Naive thymus-derived CD4-positive, alpha-beta T cell (primary cell): ENCODE measurements around the gene PRKCA. TPM values are rescaled to one million over a fixed set of nuclear protein-coding genes. Genes with fewer than 3 reads are reported as not detected.

ENCODE experiments used
- ATAC-seq: fragments of 150-1000 bp; cut with Tn5 transposase; 2 replicates; pipeline ENCODE4 v1.10.0; 2021; ENCODE audit warnings: mild to moderate bottlenecking, moderate library complexity
- CTCF ChIA-PET: fragments of 350-600 bp; sonication (Branson Sonifier 250); formaldehyde crosslinking; loops from one replicate; lab custom pipeline; 2021; ENCODE audit warnings: antibody characterized with exemption; lab: Charles Lee
- POLR2A ChIA-PET: fragments of 350-600 bp; sonication (Branson Sonifier 250); formaldehyde crosslinking; loops from one replicate; lab custom pipeline; 2021; ENCODE audit warnings: antibody characterized with exemption, inconsistent platforms; lab: Charles Lee
- DNase-seq, 9 donors: peaks; one replicate each; pipeline versions ENCODE4 v3.0.0 to v3.0.0-alpha.2; 2020 to 2022; ENCODE audit warnings: mixed read lengths in 1 of 9
- H3K27ac ChIP-seq: one replicate; pipeline ENCODE4 v1.7.0; 2013; ENCODE audit warnings: mild to moderate bottlenecking, low read depth, low read length, moderate library complexity
- H3K27me3 ChIP-seq, 2 donors: one replicate each; pipeline ENCODE4 v1.7.0; 2013; ENCODE audit warnings: low read length in 2 of 2, mild to moderate bottlenecking in 2 of 2, moderate library complexity in 2 of 2; ENCODE audit not compliant: control insufficient read depth in 2 of 2, insufficient read depth in 2 of 2
- H3K36me3 ChIP-seq, 3 experiments: 1 replicate in 2 of 3; 2 replicates in 1 of 3; pipeline ENCODE4 v1.7.0; 2013; ENCODE audit warnings: low read length in 3 of 3, mild to moderate bottlenecking in 3 of 3, moderate library complexity in 1 of 3; ENCODE audit not compliant: insufficient read depth in 3 of 3, control insufficient read depth in 2 of 3
- H3K4me1 ChIP-seq, 2 donors: one replicate each; pipeline ENCODE4 v1.7.0; 2013; ENCODE audit warnings: low read length in 2 of 2, mild to moderate bottlenecking in 2 of 2, moderate library complexity in 1 of 2; ENCODE audit not compliant: control insufficient read depth in 2 of 2, insufficient read depth in 2 of 2
- H3K4me3 ChIP-seq: 2 replicates; pipeline ENCODE4 v1.7.0; 2013; ENCODE audit warnings: mild to moderate bottlenecking, low read length
- H3K9me3 ChIP-seq, 3 experiments: 1 replicate in 2 of 3; 2 replicates in 1 of 3; pipeline ENCODE4 v1.7.0; 2013; ENCODE audit warnings: low read length in 3 of 3; ENCODE audit not compliant: control insufficient read depth in 2 of 3
- H3K27ac Mint-ChIP-seq, 9 donors: one replicate each; pipeline ENCODE4 v1.8.0; 2020 to 2022; ENCODE audit warnings: mixed read lengths in 9 of 9, mild to moderate bottlenecking in 8 of 9, moderate library complexity in 5 of 9, inconsistent platforms in 2 of 9
- H3K27me3 Mint-ChIP-seq, 5 donors: one replicate each; pipeline ENCODE4 v1.8.0; 2021 to 2022; ENCODE audit warnings: mixed read lengths in 5 of 5, mild to moderate bottlenecking in 1 of 5
- H3K36me3 Mint-ChIP-seq, 5 donors: one replicate each; pipeline ENCODE4 v1.8.0; 2020 to 2022; ENCODE audit warnings: mixed read lengths in 5 of 5, mild to moderate bottlenecking in 3 of 5, inconsistent platforms in 1 of 5
- H3K4me1 Mint-ChIP-seq, 7 donors: one replicate each; pipeline ENCODE4 v1.8.0; 2020 to 2022; ENCODE audit warnings: mixed read lengths in 7 of 7, mild to moderate bottlenecking in 3 of 7, inconsistent platforms in 1 of 7
- H3K4me3 Mint-ChIP-seq, 10 donors: one replicate each; pipeline ENCODE4 v1.8.0; 2020 to 2022; ENCODE audit warnings: mild to moderate bottlenecking in 10 of 10, mixed read lengths in 10 of 10, moderate library complexity in 6 of 10, inconsistent platforms in 2 of 10
- H3K9me3 Mint-ChIP-seq, 11 donors: one replicate each; pipeline ENCODE4 v1.8.0; 2020 to 2022; ENCODE audit warnings: mixed read lengths in 11 of 11, mild to moderate bottlenecking in 4 of 11, inconsistent platforms in 1 of 11, moderate library complexity in 1 of 11
- intact Hi-C, 2 donors: fragments of 100-400 bp; cut with micrococcal nuclease; formaldehyde crosslinking; loops; one replicate each; pipeline ENCODE4 v1.15.1; 2023
- polyA plus RNA-seq, 2 donors: library from polyadenylated mRNA; unstranded; fragments of 300-500 nt; fragmentation: Illumina TruSeq; gene quantifications; one replicate each; pipeline ENCODE4 v1.2.3, GENCODE V29; 2021
- total RNA-seq, 6 experiments: library from RNA in 5 of 6; stranded (reverse) in 5 of 6; gene quantifications; 1 replicate in 5 of 6; 2 replicates in 1 of 6; pipeline ENCODE4 v1.2.3 and lab custom pipeline; 2021 to 2026

PRKCA gene
- total and polyA plus RNA-seq, 7 experiments from 2014 or later: 4.1 to 186 (median 122) TPM

GRCh38 chr17:66755101-66755943, 452.9 kb downstream of the PRKCA start:
- Histone ChIP-seq H3K9me3 (no peaks in the 10 kb centered on the region), H3K4me1 (no peaks in the 10 kb centered on the region), H3K27ac (no peak overlapping the region), H3K4me3 (no peak overlapping the region), H3K27me3 (no peaks in the 10 kb centered on the region), H3K36me3 (peaks cover 0 to 70% (median 13%) of the 10 kb centered on the region in 3 experiments)
- intact Hi-C loops: no loop called here
- no peak for DNase-seq
- Mint-ChIP-seq H3K4me1 (peaks cover 0 to 10% (median 5%) of the 10 kb centered on the region in 7 donors), H3K27ac (peak overlapping the region in 1 of 9 donors; percentile 41), H3K27me3 (no peaks in the 10 kb centered on the region), H3K4me3 (no peak overlapping the region), H3K36me3 (peaks cover 18 to 87% (median 55%) of the 10 kb centered on the region in 5 donors), H3K9me3 (peaks cover 0 to 1% (median 0%) of the 10 kb centered on the region in 11 donors)
- ChIA-PET CTCF (no interaction called here), POLR2A (no interaction called here)
- no peak for ATAC-seq

GRCh38 chr17:66755944-66756290, 453.5 kb downstream of the PRKCA start:
- POLR2A ChIA-PET: no interaction called here
- H3K4me3 ChIP-seq: no peak overlapping the region

GRCh38 chr17:66760324-66760723, 457.9 kb downstream of the PRKCA start:
- Mint-ChIP-seq H3K36me3 (peaks cover 6 to 58% (median 35%) of the 10 kb centered on the region in 5 donors), H3K4me3 (no peak overlapping the region), H3K27me3 (no peaks in the 10 kb centered on the region), H3K4me1 (peaks cover 0 to 8% (median 5%) of the 10 kb centered on the region in 7 donors), H3K9me3 (peaks cover 0 to 1% (median 0%) of the 10 kb centered on the region in 11 donors), H3K27ac (peak overlapping the region in 3 of 9 donors; percentile 1 to 68 (median 27))
- peaks cover 0 to 42% (median 0%) of the 10 kb centered on the region in 3 experiments for H3K36me3 ChIP-seq
- H3K9me3 ChIP-seq: no peaks in the 10 kb centered on the region
- no peaks in the 10 kb centered on the region for H3K27me3 ChIP-seq
- DNase-seq: no peak
- ChIA-PET POLR2A (no interaction called here), CTCF (no interaction called here)
- no peak for ATAC-seq
- intact Hi-C loops: no loop called here
- no peak overlapping the region for H3K4me3 ChIP-seq
- no peaks in the 10 kb centered on the region for H3K4me1 ChIP-seq
- no peak overlapping the region for H3K27ac ChIP-seq

More at GRCh38 chr17:66755944-66756290, 453.5 kb downstream of the PRKCA start:
- Histone ChIP-seq H3K36me3 (peaks cover 0 to 64% (median 11%) of the 10 kb centered on the region in 3 experiments), H3K4me1 (no peaks in the 10 kb centered on the region), H3K27ac (no peak overlapping the region), H3K9me3 (no peaks in the 10 kb centered on the region), H3K27me3 (no peaks in the 10 kb centered on the region)
- H3K27ac Mint-ChIP-seq: peak overlapping the region in 1 of 9 donors; percentile 41
- no peak overlapping the region for H3K4me3 Mint-ChIP-seq
- intact Hi-C loops: no loop called here
- H3K9me3 Mint-ChIP-seq: peaks cover 0 to 1% (median 0%) of the 10 kb centered on the region in 11 donors
- ATAC-seq (no peak), DNase-seq (no peak)
- CTCF ChIA-PET: no interaction called here
- peaks cover 0 to 10% (median 5%) of the 10 kb centered on the region in 7 donors for H3K4me1 Mint-ChIP-seq
- H3K36me3 Mint-ChIP-seq: peaks cover 18 to 84% (median 54%) of the 10 kb centered on the region in 5 donors
- no peaks in the 10 kb centered on the region for H3K27me3 Mint-ChIP-seq

- H3K4me3 Mint-ChIP-seq: no peak overlapping the region
- CTCF ChIA-PET: no interaction called here
- peaks cover 6 to 49% (median 25%) of the 10 kb centered on the region in 5 donors for H3K36me3 Mint-ChIP-seq
- H3K9me3 ChIP-seq: no peaks in the 10 kb centered on the region
- intact Hi-C loops: no loop called here
- POLR2A ChIA-PET: interaction anchor here (0.7 kb wide), 1 partner anchor 74 kb away, joined by 3 read pairs; no protein-coding TSS in a partner anchor
- H3K27me3 Mint-ChIP-seq: no peaks in the 10 kb centered on the region
- no peak overlapping the region for H3K4me3 ChIP-seq
- H3K4me1 ChIP-seq: no peaks in the 10 kb centered on the region
- peaks cover under 1 to 13% (median 3%) of the 10 kb centered on the region in 7 donors for H3K4me1 Mint-ChIP-seq
- peaks cover 0 to 1% (median 0%) of the 10 kb centered on the region in 11 donors for H3K9me3 Mint-ChIP-seq
- DNase-seq (no peak), ATAC-seq (no peak)
- H3K27ac Mint-ChIP-seq: peak overlapping the region in 3 of 9 donors; percentile 6 to 20 (median 10)
- H3K36me3 ChIP-seq: peaks cover 0 to 34% (median 0%) of the 10 kb centered on the region in 3 experiments
- no peak overlapping the region for H3K27ac ChIP-seq
- no peaks in the 10 kb centered on the region for H3K27me3 ChIP-seq
These were observed 459.9 kb downstream of the PRKCA start for GRCh38 chr17:66762276-66762675.

- Histone ChIP-seq H3K27me3 (no peaks in the 10 kb centered on the region), H3K4me1 (no peaks in the 10 kb centered on the region), H3K27ac (no peak overlapping the region), H3K4me3 (no peak overlapping the region), H3K9me3 (no peaks in the 10 kb centered on the region), H3K36me3 (peaks cover 0 to 34% (median 0%) of the 10 kb centered on the region in 3 experiments)
- Mint-ChIP-seq H3K27ac (peak overlapping the region in 1 of 9 donors; percentile 28), H3K27me3 (no peaks in the 10 kb centered on the region), H3K4me1 (peaks cover 0 to 17% (median 8%) of the 10 kb centered on the region in 7 donors), H3K36me3 (peaks cover 8 to 50% (median 32%) of the 10 kb centered on the region in 5 donors), H3K4me3 (no peak overlapping the region), H3K9me3 (peaks cover 0 to 1% (median 0%) of the 10 kb centered on the region in 11 donors)
- POLR2A ChIA-PET: no interaction called here
- intact Hi-C loops: no loop called here
- ATAC-seq (no peak), DNase-seq (no peak)
- CTCF ChIA-PET: no interaction called here
These were observed 460.6 kb downstream of the PRKCA start for GRCh38 chr17:66763056-66763455.

- ChIA-PET CTCF (no interaction called here), POLR2A (no interaction called here)
- Mint-ChIP-seq H3K27me3 (no peaks in the 10 kb centered on the region), H3K36me3 (peaks cover 8 to 40% (median 26%) of the 10 kb centered on the region in 5 donors), H3K4me1 (peaks cover 0 to 14% (median 8%) of the 10 kb centered on the region in 7 donors), H3K27ac (no peak overlapping the region), H3K4me3 (no peak overlapping the region), H3K9me3 (no peaks in the 10 kb centered on the region)
- no peaks in the 10 kb centered on the region for H3K9me3 ChIP-seq
- no peak overlapping the region for H3K4me3 ChIP-seq
- intact Hi-C loops: no loop called here
- H3K27me3 ChIP-seq: no peaks in the 10 kb centered on the region
- ATAC-seq: no peak
- H3K36me3 ChIP-seq: peaks cover 0 to 29% (median 0%) of the 10 kb centered on the region in 3 experiments
- H3K4me1 ChIP-seq: no peaks in the 10 kb centered on the region
- no peak overlapping the region for H3K27ac ChIP-seq
- no peak for DNase-seq
These were observed 462.1 kb downstream of the PRKCA start for GRCh38 chr17:66764506-66764905.
